Naive thymus-derived CD8-positive, alpha-beta T cell (primary cell): Measurements from ENCODE around the gene CABLES2. TPM values are rescaled to one million over a fixed set of nuclear protein-coding genes. Genes with fewer than 3 reads are reported as not detected.

ENCODE experiments used
- ATAC-seq, 2 donors: fragments of 150-1000 bp; cut with Tn5 transposase in 1 of 2; sonication (Bioruptor Pico), chemical (Tn5 transposase) in 1 of 2; 1 replicate in 1 of 2; 2 replicates in 1 of 2; pipeline ENCODE4 v1.10.0; 2021; ENCODE audit warnings: mild to moderate bottlenecking in 2 of 2, moderate library complexity in 2 of 2
- POLR2A ChIA-PET: fragments of 350-600 bp; sonication (Branson Sonifier 250); formaldehyde crosslinking; loops from one replicate; lab custom pipeline; 2021; ENCODE audit warnings: antibody characterized with exemption; lab: Charles Lee
- DNase-seq, 10 donors: peaks; one replicate each; pipeline versions ENCODE4 v3.0.0 to v3.0.0-alpha.2; 2020 to 2022
- H3K27ac Mint-ChIP-seq, 10 donors: one replicate each; pipeline ENCODE4 v1.8.0; 2020 to 2022; ENCODE audit warnings: mild to moderate bottlenecking in 10 of 10, mixed read lengths in 10 of 10, moderate library complexity in 4 of 10, inconsistent platforms in 1 of 10
- H3K27me3 Mint-ChIP-seq, 5 donors: one replicate each; pipeline ENCODE4 v1.8.0; 2021 to 2022; ENCODE audit warnings: mixed read lengths in 5 of 5
- H3K36me3 Mint-ChIP-seq, 3 donors: one replicate each; pipeline ENCODE4 v1.8.0; 2020 to 2022; ENCODE audit warnings: mixed read lengths in 3 of 3, mild to moderate bottlenecking in 2 of 3, inconsistent platforms in 1 of 3
- H3K4me1 Mint-ChIP-seq, 4 donors: one replicate each; pipeline ENCODE4 v1.8.0; 2021 to 2022; ENCODE audit warnings: mixed read lengths in 4 of 4
- H3K4me3 Mint-ChIP-seq, 10 donors: one replicate each; pipeline ENCODE4 v1.8.0; 2020 to 2022; ENCODE audit warnings: mild to moderate bottlenecking in 10 of 10, mixed read lengths in 10 of 10, moderate library complexity in 6 of 10, inconsistent platforms in 1 of 10
- H3K9me3 Mint-ChIP-seq, 9 donors: one replicate each; pipeline ENCODE4 v1.8.0; 2020 to 2022; ENCODE audit warnings: mixed read lengths in 9 of 9, mild to moderate bottlenecking in 3 of 9, inconsistent platforms in 1 of 9, moderate library complexity in 1 of 9
- polyA plus RNA-seq, 3 donors: library from polyadenylated mRNA; unstranded; fragments of 300-500 nt; fragmentation: Illumina TruSeq; gene quantifications; one replicate each; pipeline ENCODE4 v1.2.3, GENCODE V29; 2021
- total RNA-seq, 8 experiments: library from RNA in 2 of 8; stranded (reverse) in 2 of 8; gene quantifications; one replicate each; pipeline ENCODE4 v1.2.3 and lab custom pipeline; 2021 to 2026

Gene CABLES2
- total and polyA plus RNA-seq, 5 experiments from 2014 or later: 0.83 to 6.4 (median 1.7) TPM

- Mint-ChIP-seq H3K27me3 (peaks cover 0 to 24% (median 6%) of the 10 kb centered on the region in 5 donors), H3K27ac (peak overlapping the region in 2 of 10 donors; percentile 21 to 40)
Observed at GRCh38 chr20:62446888-62447869, 40.1 kb upstream of the CABLES2 start.

DNA sequence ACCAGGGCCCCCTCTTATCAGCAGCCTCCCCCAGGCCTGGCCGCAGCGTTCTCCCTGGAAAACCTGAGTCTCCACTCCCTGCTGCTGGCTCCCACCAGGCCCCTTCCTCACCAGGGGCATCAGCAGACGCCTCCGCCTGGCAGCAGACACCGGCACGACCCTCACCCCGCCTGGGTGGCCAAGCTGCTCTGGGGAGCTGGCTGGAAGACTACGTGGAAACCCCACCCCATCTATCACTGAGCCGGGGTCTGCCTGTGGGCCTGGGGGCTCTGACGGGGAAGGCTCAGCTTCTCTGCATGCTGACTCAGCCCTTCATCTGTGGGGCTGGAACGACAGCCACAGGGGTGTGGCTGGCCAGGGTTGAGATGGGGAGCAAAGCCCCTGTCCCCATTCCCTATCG lies 39.4 kb upstream of the CABLES2 start:
- peaks cover 0 to 24% (median 6%) of the 10 kb centered on the region in 5 donors for H3K27me3 Mint-ChIP-seq
- DNase-seq (no peak), ATAC-seq (no peak)
- no peak overlapping the region for H3K27ac Mint-ChIP-seq
- H3K4me3 Mint-ChIP-seq: no peak overlapping the region
- H3K4me1 Mint-ChIP-seq: no peaks in the 10 kb centered on the region
- POLR2A ChIA-PET: no interaction called here
- H3K36me3 Mint-ChIP-seq: no peaks in the 10 kb centered on the region
- no peaks in the 10 kb centered on the region for H3K9me3 Mint-ChIP-seq

More at GRCh38 chr20:62446888-62447869, 40.1 kb upstream of the CABLES2 start:
- no peaks in the 10 kb centered on the region for H3K4me1 Mint-ChIP-seq
- no peak overlapping the region for H3K4me3 Mint-ChIP-seq
- ATAC-seq (no peak), DNase-seq (no peak)
- POLR2A ChIA-PET: no interaction called here
- H3K9me3 Mint-ChIP-seq: no peaks in the 10 kb centered on the region
- no peaks in the 10 kb centered on the region for H3K36me3 Mint-ChIP-seq

DNA sequence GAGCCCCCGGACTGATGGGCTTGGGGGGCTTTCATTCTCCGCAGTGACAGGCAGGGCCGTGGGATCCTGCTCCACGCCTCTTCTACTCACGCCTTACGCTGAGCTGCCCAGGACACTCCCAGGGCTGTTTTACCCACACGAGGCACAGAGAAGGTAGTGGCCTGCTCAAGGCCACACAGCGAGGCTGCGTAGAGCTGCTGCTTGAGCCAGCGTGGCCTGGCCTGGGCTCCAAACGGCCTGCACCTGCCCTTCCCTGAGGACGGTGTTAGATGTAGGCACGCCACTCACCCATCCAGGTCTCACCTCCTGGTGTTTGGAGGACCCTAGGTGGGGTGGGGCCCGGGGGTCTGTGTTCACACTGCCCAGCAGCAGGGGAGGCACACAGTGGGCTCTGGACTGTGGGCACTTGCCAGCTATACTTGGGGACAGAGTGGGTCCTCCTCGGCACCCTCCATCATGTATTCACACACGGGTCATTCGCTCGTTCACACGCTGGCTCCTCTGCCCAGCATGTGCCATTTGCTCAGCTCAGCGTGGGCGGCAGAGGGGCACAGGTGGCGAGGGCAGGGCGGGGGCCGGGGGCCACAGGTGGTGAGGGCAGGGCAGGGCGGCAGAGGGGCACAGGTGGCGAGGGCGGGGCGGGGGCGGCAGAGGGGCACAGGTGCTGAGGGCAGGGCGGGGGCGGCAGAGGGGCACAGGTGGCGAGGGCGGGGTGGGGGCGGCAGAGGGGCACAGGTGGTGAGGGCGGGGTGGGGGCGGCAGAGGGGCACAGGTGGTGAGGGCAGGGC lies 38.7 kb upstream of the CABLES2 start:
- DNase-seq (no peak), ATAC-seq (no peak)
- H3K4me3 Mint-ChIP-seq: no peak overlapping the region
- no peak overlapping the region for H3K27ac Mint-ChIP-seq
- no peaks in the 10 kb centered on the region for H3K4me1 Mint-ChIP-seq
- no peaks in the 10 kb centered on the region for H3K9me3 Mint-ChIP-seq
- H3K27me3 Mint-ChIP-seq: peaks cover 0 to 24% (median 6%) of the 10 kb centered on the region in 5 donors
- POLR2A ChIA-PET: no interaction called here
- H3K36me3 Mint-ChIP-seq: no peaks in the 10 kb centered on the region

- Mint-ChIP-seq H3K4me1 (peaks cover 0 to 2% (median 0%) of the 10 kb centered on the region in 4 donors), H3K36me3 (no peaks in the 10 kb centered on the region), H3K9me3 (no peaks in the 10 kb centered on the region), H3K27me3 (peaks cover 0 to 17% (median 6%) of the 10 kb centered on the region in 5 donors), H3K27ac (no peak overlapping the region), H3K4me3 (no peak overlapping the region)
- DNase-seq: no peak
- POLR2A ChIA-PET: no interaction called here
- ATAC-seq: no peak
Observed at GRCh38 chr20:62444286-62444685, 37.2 kb upstream of the CABLES2 start.

- POLR2A ChIA-PET: no interaction called here
- peaks cover 0 to 4% (median 0%) of the 10 kb centered on the region in 4 donors for H3K4me1 Mint-ChIP-seq
- no peaks in the 10 kb centered on the region for H3K9me3 Mint-ChIP-seq
- H3K4me3 Mint-ChIP-seq: no peak overlapping the region
- no peaks in the 10 kb centered on the region for H3K36me3 Mint-ChIP-seq
- H3K27me3 Mint-ChIP-seq: peaks cover 0 to 17% (median 4%) of the 10 kb centered on the region in 5 donors
- ATAC-seq (no peak), DNase-seq (no peak)
- H3K27ac Mint-ChIP-seq: no peak overlapping the region
Observed at GRCh38 chr20:62441987-62442539, 35.0 kb upstream of the CABLES2 start.

- Mint-ChIP-seq H3K36me3 (no peaks in the 10 kb centered on the region), H3K4me3 (no peak overlapping the region), H3K27me3 (peaks cover 9 to 42% (median 9%) of the 10 kb centered on the region in 5 donors), H3K27ac (no peak overlapping the region), H3K9me3 (no peaks in the 10 kb centered on the region), H3K4me1 (peaks cover 0 to 4% (median 0%) of the 10 kb centered on the region in 4 donors)
- POLR2A ChIA-PET: no interaction called here
- ATAC-seq (no peak), DNase-seq (no peak)
Observed at GRCh38 chr20:62439218-62439617, 32.1 kb upstream of the CABLES2 start.

- H3K9me3 Mint-ChIP-seq: no peaks in the 10 kb centered on the region
- no peak for DNase-seq
- no peaks in the 10 kb centered on the region for H3K36me3 Mint-ChIP-seq
- ATAC-seq: no peak
- peaks cover 9 to 55% (median 13%) of the 10 kb centered on the region in 5 donors for H3K27me3 Mint-ChIP-seq
- H3K4me1 Mint-ChIP-seq: peaks cover 0 to 4% (median 0%) of the 10 kb centered on the region in 4 donors
- no peak overlapping the region for H3K4me3 Mint-ChIP-seq
- POLR2A ChIA-PET: no interaction called here
- H3K27ac Mint-ChIP-seq: no peak overlapping the region
Observed at GRCh38 chr20:62437927-62438326, 30.8 kb upstream of the CABLES2 start.

DNA sequence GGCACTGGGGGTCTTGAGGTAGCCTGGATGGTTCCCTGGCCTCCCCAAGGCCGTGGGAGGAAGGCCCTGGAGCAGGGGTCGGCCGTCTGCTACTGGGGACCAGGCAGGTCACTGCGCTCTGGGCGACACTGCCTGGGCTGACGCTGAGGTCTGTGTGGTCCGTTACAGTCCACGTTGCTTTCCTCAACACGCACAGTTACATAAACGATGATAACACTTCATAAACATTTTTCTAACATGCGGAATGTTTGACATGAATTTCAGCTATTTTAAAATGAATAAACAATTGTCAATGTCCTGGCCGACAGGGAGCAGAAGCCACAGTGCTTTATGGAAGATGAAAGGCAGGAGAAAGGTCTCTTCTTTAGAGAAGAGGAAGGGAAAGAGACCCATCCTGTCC lies 30.4 kb upstream of the CABLES2 start:
- no peak for ATAC-seq
- POLR2A ChIA-PET: no interaction called here
- Mint-ChIP-seq H3K36me3 (no peaks in the 10 kb centered on the region), H3K27me3 (peaks cover 9 to 58% (median 14%) of the 10 kb centered on the region in 5 donors), H3K27ac (no peak overlapping the region), H3K4me1 (peaks cover 0 to 4% (median 0%) of the 10 kb centered on the region in 4 donors), H3K4me3 (no peak overlapping the region), H3K9me3 (no peaks in the 10 kb centered on the region)
- no peak for DNase-seq

GRCh38 chr20:62436692-62437091 lies 29.6 kb upstream of the CABLES2 start:
- no peak overlapping the region for H3K4me3 Mint-ChIP-seq
- H3K9me3 Mint-ChIP-seq: no peaks in the 10 kb centered on the region
- peaks cover 0 to 4% (median 0%) of the 10 kb centered on the region in 4 donors for H3K4me1 Mint-ChIP-seq
- no peak overlapping the region for H3K27ac Mint-ChIP-seq
- ATAC-seq (no peak), DNase-seq (no peak)
- no peaks in the 10 kb centered on the region for H3K36me3 Mint-ChIP-seq
- peaks cover 9 to 61% (median 14%) of the 10 kb centered on the region in 5 donors for H3K27me3 Mint-ChIP-seq
- POLR2A ChIA-PET: no interaction called here

- no peaks in the 10 kb centered on the region for H3K9me3 Mint-ChIP-seq
- H3K4me3 Mint-ChIP-seq: no peak overlapping the region
- H3K36me3 Mint-ChIP-seq: no peaks in the 10 kb centered on the region
- POLR2A ChIA-PET: no interaction called here
- DNase-seq (no peak), ATAC-seq (no peak)
- peak overlapping the region in 1 of 10 donors; percentile 74 for H3K27ac Mint-ChIP-seq
- H3K4me1 Mint-ChIP-seq: peaks cover 0 to 3% (median 0%) of the 10 kb centered on the region in 4 donors
- peaks cover 9 to 68% (median 14%) of the 10 kb centered on the region in 5 donors for H3K27me3 Mint-ChIP-seq
Observed at GRCh38 chr20:62433658-62434497, 26.8 kb upstream of the CABLES2 start.

DNA sequence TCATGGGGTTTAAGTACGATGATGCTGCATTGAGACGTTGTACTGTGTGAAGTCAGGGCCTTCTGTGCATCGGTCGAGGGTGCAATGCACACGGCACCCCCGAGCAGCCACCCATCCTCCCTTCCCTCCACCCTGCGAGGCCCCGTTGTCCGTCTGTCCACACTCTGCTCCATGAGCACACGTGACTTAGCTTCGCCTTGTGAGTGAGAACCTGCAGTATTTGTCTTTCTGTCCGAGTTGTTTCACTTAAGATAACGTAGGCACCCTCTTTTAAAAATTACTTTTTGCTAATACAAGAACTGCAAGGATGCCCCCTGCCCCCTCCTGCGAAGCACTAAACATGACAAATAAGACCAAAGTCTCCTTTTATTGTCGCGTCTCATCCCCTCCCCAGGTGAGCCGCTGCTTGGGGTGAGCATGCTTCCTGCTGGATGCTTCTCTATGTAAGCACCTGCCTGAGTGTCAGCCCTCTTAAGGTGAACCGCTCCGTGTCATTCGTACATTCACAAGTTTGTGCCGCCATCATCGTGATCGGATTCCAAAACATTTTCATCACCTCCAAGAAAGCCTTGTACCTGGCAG lies 23.9 kb upstream of the CABLES2 start:
- H3K27me3 Mint-ChIP-seq: peaks cover 5 to 42% (median 14%) of the 10 kb centered on the region in 5 donors
- ATAC-seq (no peak), DNase-seq (no peak)
- no peaks in the 10 kb centered on the region for H3K9me3 Mint-ChIP-seq
- no peak overlapping the region for H3K4me3 Mint-ChIP-seq
- no peaks in the 10 kb centered on the region for H3K4me1 Mint-ChIP-seq
- no peak overlapping the region for H3K27ac Mint-ChIP-seq
- POLR2A ChIA-PET: interaction anchor here (1.3 kb wide), 1 partner anchor 47 kb away, joined by 3 read pairs; no protein-coding TSS in a partner anchor
- H3K36me3 Mint-ChIP-seq: no peaks in the 10 kb centered on the region
